HL-60 (cell line): ENCODE data around the gene SLC17A1.

ENCODE experiments used
- SPI1 ChIP-seq: IDR thresholded peaks from 2 replicates; pipeline ENCODE4 v1.6.1; 2012; ENCODE audit warnings: low read depth, mild to moderate bottlenecking, borderline replicate concordance
- TF ChIP-seq, protein P1 (sequence below): IDR thresholded peaks from one replicate; pipeline ENCODE4 v1.5.1; 2011; ENCODE audit warnings: low read length, control low read depth, inconsistent platforms; ENCODE audit not compliant: insufficient read depth

DNA sequence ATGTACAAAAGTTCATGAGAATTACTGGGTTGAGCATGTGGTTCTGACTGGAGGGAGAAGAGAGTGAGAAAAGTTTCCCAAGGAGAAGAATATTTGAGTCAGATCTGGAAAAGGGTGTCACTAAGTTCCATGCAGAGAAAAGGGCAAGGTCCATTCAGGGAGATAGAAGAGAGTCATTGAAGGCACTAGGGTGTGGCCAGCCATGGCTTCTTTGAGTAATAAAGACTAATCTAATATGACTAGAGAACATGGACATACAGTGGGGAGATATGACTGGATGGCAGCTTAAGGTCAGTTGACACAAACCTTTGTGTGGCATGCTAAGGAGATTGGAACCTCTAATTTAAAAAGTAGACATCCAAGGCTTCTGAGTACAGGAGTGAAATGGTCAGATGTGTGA is 88.0 kb downstream of the SLC17A1 start:
- TF ChIP-seq, protein P1, sequence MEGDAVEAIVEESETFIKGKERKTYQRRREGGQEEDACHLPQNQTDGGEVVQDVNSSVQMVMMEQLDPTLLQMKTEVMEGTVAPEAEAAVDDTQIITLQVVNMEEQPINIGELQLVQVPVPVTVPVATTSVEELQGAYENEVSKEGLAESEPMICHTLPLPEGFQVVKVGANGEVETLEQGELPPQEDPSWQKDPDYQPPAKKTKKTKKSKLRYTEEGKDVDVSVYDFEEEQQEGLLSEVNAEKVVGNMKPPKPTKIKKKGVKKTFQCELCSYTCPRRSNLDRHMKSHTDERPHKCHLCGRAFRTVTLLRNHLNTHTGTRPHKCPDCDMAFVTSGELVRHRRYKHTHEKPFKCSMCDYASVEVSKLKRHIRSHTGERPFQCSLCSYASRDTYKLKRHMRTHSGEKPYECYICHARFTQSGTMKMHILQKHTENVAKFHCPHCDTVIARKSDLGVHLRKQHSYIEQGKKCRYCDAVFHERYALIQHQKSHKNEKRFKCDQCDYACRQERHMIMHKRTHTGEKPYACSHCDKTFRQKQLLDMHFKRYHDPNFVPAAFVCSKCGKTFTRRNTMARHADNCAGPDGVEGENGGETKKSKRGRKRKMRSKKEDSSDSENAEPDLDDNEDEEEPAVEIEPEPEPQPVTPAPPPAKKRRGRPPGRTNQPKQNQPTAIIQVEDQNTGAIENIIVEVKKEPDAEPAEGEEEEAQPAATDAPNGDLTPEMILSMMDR, result no peak
- TF ChIP-seq SPI1, result no peak
